ENCODE measurements around the gene SAC3D1.
"Not testable (repeated sequence)": the region's sequence is repeated elsewhere in the genome, so short reads cannot be mapped to it uniquely, and the experiment has no call there.

The SAC3D1 gene

DNA sequence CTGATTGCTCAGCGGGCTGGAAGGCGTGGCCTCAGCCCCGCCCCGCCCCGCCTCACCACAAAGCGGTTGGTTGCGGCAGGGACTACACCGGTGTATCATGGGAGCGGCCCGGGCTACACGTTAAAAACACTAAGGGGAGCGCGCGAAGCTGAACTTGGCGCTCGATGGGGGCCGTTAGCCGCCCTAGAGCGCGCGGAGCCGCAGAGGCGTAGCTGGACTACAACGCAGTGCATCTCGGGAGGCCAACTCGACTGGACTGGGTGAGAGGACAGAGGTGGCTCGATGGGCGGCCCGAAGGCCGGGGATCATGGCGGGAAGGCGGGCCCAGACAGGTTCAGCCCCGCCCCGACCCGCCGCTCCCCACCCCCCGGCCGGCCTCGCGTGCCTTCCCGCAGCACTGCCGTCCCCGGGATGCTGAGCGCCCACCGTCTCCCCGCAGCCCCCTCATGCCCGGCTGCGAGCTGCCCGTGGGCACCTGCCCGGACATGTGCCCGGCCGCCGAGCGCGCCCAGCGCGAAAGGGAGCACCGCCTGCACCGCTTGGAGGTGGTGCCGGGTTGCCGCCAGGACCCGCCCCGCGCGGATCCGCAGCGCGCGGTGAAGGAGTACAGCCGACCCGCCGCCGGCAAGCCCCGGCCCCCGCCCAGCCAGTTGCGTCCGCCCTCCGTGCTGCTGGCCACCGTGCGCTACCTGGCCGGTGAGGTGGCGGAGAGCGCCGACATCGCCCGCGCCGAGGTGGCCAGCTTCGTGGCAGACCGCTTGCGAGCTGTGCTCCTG is at the start of gene SAC3D1:
Gene SAC3D1, plus strand, starts transcription at position 364 of the 776 bp plus-strand sequence. Its CDS starts 83 bp downstream, at position 447.
- peak; percentile 71 to 75 for DNase-seq (ENCODE audit: low read depth in 1 of 2, low spot score in 1 of 2)

DNA sequence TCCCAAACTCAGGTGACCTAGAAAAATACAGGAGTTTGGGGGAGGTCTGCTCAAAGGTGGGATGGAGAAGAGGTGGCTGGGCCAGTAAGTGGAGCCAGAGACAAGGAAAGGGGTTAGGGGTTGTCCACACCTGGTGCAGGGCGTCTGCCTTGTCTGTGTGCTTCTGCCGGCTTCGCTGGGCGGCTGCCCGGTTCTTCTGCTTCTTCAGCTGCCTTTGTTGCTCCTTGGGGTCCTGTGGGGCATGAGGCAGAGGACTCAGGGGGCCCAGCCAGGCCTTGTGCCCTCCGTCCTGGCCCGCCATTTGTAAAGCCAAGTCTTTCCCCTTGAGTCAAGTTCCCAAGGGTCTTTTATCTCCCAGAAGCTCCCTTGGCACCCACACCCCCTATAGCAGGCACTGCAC is 46.7 kb upstream of the SAC3D1 start:
- no peak for DNase-seq (ENCODE audit: low read depth in 1 of 2, low spot score in 1 of 2)

DNA sequence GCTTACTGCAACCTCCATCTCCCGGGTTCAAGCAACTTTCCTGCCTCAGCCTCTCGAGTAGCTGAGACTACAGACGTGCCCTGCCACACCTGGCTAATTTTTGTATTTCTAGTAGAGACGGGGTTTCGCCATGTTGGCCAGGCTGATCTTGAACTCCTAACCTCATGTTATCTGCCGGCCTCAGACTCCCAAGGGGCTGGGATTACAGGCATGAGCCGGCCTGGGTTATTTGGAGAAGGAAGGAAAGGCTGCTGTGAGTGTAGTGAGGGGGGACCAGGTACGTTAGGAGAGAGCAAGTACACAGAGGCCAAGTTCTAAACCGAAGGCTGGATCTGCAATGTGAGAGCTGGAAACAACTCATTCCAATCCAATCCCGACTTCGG is 44.7 kb upstream of the SAC3D1 start:
- DNase-seq (ENCODE audit: low read depth in 1 of 2, low spot score in 1 of 2): no peak

DNA sequence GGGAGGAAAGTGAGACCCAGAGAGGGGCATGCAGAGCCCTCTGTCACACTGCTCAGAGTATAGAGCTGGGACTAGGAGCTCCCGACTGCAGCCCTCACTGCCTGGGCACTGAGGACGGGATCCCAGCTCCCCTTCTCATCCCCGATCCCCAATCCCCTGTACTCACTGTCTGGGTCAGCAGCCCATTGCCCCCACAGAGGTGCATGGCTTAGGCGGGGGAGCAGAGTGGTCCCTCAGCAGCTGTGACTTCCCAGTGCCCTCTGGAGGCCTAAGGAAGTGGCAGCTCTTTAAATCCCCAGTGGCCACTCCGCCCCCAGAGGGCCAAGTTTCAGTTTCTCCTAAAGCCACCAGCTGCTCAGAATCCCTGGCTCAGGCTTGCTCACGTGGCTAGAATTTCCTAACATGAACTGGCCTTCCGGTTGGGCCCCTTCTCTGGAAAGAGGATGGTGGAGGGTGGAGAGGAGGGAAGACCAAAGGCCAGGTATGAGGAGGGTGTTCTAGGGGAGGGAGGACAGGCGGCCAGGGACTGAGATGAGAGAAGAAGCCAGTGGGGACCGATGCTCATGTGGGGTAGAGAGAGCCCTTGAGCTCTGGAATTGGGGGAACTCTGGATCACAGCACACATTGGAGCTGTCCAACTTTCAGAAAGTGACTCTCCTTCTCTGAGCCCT is 44.2 kb upstream of the SAC3D1 start, which contains the start of gene BATF2:
Gene BATF2, minus strand, starts transcription at position 262 of the 671 bp plus-strand sequence. Its CDS starts 57 bp downstream, at position 205.
- DNase-seq (ENCODE audit: low read depth in 1 of 2, low spot score in 1 of 2): no peak

DNA sequence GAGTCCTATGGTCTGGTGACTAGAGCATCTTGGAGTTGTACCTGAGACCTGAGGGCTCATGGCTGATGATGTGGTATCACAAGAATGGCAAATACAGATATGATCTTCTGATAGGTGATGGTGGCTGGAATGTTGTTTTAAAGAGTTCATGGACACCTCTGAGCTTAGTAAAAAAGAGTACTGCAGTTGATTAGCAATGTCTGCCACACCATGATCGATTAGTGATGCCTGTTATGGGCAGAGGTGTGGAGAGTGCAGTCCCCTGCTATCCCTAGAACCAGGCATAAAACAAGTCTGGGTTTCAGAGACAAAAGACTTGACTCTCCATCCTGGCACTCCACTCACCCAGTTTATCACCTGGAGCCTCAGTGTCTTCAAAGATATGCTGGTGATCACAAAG is 42.9 kb upstream of the SAC3D1 start:
- DNase-seq (ENCODE audit: low read depth in 1 of 2, low spot score in 1 of 2): no peak

DNA sequence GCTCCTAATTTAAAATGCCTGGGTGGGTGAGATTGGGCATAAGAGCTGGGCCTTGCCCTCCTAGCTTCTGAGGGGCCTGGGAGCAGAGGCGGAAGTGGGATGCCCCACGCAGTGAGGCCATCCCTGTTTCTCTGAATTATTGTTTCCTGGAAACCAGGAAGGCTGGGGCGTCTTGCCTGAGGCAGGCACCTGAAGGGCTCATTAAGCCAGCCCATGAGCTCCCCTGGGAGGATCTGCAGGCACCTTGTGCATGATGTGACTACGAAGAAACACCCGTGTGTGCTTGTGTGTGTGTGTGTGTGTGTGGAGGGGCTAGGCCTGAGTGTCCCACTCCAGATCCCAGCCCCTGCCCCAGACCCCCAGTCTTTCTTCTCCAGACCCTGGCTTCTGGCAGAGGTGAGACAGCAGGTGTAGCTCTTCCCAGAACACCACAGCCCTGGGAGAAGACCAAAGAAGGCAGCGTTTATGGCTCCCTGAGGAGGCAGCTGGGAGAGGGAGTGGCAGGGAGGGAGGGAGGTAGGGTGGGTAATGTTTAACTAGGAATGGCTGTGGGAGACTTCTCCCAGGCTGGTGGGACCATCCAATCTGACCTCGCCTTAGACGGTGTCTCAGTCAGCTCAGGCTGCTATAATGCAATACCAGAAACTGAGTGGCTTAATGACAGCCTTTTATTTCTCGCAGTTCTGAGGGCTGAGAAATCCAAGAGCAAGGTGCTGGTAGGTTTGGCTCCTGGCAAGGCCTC is 42.1 kb upstream of the SAC3D1 start:
- no peak for DNase-seq (ENCODE audit: low read depth in 1 of 2, low spot score in 1 of 2)

DNA sequence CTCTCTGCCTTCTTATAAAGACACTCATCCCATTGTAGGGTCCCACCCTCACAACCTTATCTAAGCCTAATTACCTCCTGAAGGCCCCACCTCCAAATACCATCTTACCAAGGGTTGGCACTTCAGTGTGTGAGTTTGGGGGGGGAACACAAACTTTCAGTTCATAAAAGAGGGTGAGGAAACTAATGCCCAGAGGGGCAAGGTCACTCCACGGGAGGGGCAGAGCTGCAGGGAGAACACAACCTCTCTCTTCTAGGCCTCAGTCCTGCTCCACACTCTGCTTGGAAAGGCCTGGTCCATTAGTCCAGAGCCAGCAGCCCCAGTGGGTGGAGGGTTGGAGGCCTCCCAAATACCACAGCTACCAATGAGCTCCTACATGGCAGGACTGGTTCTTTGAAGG is 41.5 kb upstream of the SAC3D1 start:
- no peak for DNase-seq (ENCODE audit: low read depth in 1 of 2, low spot score in 1 of 2)

DNA sequence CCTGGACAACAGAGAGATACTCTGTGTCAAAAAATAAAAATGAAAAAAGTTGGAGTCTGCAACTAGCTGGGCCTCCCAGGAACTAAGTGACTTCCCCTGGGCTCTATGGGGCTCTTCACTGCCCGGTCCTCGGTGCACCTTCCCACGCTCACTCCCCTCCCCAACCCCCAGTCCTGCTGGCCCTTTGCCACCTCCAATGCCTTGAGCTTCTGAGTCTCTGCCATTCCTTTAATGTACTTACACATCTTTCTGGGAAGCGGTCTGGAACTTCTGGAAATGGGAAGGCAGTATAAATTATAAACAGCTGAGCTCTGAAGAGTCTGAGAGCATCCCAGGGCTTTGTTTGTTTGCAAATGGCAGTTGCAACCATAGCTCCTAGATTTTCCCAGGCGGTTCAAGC is 38.3 kb upstream of the SAC3D1 start:
- DNase-seq (ENCODE audit: low read depth in 1 of 2, low spot score in 1 of 2): no peak

DNA sequence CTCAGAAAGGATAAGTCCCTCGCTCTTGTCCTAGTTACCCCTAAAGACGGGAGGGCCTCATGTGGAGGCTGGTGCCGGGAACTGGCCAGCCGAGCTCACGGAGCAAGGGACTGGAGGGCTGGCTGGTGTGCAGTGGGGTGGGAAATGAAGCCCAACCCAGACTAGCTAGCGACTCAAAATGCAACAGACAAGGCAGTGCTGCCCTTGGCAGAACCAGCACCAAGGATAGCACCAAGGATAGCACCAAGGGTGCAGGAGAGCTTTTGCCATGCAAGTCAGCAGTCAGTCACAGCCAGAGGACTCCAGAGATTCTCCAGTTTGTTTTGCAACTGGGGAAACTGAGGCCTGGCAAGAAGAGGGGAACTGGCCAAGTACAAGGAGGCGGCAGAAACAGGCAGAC is 37.7 kb upstream of the SAC3D1 start:
- DNase-seq (ENCODE audit: low read depth in 1 of 2, low spot score in 1 of 2): no peak

DNA sequence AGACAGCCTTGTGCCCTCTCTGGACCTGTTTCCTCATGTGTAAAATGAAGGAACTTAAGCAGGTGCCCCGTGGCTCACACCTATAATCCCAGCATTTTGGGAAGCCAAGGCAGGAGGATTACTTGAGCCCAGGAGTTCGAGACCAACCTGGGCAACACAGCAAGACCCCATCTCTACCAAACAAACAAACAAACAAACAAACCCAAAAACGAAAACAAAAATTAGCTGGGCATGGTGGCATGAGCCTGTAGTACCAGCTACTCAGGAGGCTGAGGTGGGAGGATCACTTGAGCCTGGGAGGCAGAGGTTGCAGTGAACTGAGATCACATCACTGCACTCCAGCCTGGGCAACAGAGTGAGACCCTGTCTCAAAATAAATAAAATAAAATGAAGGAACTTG is 37.0 kb upstream of the SAC3D1 start:
- not testable (repeated sequence) for DNase-seq (ENCODE audit: low read depth in 1 of 2, low spot score in 1 of 2)

DNA sequence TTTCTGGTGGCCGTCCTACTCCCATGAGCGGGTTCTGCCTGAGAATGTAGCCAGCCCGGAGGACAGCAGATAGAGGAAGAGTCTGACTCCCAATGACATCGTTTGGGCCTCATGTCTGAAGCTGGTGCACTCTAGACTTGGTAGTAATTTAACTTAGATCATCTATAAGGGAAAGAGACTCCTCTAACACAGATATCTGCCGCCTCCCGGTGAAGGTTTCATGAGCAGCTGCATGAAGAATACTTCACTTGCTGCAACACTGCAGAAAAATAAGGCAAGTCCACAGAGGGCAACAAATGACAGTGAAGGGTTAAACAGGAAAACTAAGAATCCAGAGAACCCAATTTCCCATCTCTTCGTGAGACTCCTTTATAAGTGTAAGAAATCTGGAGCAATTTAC is 33.0 kb upstream of the SAC3D1 start:
- no peak for DNase-seq (ENCODE audit: low read depth in 1 of 2, low spot score in 1 of 2)

DNA sequence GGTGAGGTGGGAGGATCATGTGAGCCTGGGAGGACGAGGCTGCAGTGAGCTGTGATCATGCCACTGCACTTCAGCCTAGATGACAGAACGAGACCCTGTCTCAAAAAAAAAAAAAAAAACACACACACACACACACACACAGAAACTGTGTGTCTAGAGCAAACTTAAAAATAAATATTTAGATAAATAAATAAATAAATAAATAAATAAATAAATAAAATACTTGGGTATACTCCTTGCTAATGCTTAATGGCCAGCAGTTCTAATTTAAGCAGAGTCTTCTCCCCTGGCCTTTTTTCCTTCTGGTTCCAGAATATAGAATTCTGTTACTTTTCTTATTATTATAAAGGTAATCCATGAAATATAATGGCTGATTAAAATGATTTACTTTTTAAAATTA is 32.1 kb upstream of the SAC3D1 start:
- DNase-seq (ENCODE audit: low read depth in 1 of 2, low spot score in 1 of 2): no peak

DNA sequence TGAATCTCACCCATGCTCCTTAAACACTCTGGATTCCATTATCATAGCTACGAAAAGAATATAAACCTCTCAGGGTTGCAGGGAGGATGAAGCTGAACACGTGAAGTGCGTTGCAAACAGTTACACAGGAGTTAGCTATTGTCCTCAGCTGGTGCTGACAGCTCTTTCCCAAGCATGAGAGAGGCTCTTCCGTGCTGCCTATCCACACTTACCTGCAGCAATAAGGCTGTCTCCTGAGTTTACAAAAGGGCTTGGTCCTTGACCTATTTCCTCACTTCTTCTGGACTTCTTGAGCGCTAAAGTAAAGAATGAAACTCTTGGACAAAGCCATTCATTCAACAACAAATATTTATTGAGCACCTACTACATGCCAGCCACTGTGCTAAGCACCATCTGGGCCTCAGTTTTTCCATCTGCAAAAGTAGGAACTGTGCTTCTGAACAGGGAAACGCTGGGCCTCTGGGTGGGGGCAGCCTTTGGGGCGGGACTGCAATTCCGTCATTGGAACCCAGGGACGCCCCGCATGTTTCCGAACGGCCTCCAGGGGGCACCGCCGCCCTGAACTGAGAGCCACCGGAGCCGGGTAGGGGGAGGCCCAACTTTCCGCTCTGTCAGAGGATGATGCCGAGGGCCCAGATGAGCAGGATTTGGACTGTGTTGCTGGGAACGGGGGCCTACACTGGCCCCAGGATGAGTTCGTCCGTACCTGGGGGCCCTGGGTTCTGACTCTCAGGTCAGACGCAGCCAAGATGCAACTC is 27.7 kb upstream of the SAC3D1 start:
- peak; percentile 83 for DNase-seq (ENCODE audit: low read depth in 1 of 2, low spot score in 1 of 2)

DNA sequence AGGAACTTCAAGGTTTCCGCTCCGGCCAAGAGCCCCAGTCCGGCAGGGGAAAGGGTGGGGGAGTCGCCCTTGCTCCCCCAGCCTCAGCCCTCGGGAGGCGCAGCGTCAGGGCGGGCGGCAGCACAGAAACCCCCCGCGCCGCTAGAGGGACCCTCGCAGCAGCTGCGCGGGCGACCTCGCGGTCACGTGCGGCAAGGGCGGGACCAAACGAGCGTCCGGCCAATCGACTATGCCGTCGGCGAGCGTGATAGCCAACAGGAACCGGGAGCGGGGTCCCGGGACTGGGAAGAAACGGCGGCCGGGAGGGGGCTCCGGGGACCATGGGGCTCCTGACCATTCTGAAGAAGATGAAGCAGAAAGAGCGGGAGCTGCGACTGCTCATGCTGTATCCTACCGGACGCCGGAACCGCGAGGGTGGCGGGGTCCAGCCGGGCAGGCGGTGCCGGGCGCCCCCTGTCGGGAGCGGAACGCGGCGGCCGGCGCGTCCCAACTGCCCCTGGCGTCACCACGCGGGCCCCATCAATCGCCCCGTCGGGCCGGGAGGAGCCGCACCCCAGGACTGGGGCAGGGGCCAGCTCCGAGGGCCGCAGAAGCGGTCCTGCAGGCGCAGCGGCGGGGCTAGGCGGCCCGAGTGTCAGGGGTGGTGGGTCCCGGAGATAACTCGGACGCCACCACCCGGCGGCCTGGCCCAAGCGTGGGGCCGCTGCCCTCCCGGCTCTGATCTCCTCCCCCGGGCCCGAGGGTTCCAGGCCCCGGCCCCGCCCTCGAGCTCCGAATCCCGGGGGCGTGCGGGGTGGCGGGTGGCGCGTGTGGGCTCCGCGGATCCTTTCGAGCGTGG is 26.9 kb upstream of the SAC3D1 start, which contains the start of gene ARL2:
Gene ARL2, plus strand, starts transcription at position 273 of the 838 bp plus-strand sequence. Its CDS starts 48 bp downstream, at position 321.
- DNase-seq (ENCODE audit: low read depth in 1 of 2, low spot score in 1 of 2): peak; percentile 71 to 74

DNA sequence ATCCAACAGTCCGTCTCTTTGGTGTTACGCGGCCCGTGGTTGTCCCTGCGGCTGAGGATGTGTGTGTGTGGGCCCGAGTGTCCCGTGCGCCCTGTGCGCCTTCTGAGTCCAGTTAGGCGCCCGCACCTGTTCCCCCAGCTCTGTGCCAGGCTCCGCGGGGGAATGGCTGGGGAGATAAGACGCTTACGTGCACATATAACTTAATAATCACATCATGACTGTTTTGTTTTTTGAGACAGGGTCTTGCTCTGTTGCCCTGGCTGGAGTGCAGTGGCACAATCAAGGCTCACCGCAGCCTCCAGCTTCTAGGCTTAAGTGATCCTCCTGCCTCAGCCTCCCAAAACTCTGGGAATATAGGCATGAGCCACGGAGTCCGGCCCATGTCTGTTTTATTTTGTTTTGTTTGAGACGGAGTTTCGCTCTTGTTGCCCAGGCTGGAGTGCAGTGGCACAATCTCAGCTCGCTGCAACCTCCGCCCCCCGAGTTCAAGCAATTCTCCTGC is 26.2 kb upstream of the SAC3D1 start:
- DNase-seq (ENCODE audit: low read depth in 1 of 2, low spot score in 1 of 2): no peak

DNA sequence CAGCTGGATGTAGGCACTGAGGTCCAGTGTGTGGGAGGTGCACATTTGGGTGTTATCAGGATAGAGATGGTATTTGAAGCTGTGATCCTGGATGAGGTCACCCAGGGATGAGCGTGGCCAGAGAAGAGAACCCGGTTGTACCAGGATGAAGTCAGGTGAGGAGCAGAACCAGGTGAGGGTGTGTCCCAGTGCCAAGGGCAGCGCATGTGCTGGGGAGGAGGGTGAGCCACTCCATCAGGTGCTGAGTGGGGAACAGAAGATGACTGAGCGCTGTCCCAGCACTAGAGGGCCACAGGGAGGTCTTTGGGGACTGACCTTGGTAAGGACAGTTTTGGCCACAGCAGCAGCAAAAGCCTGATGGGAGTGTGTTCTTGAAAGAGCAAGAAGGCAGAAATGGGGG is 24.3 kb upstream of the SAC3D1 start:
- DNase-seq (ENCODE audit: low read depth in 1 of 2, low spot score in 1 of 2): no peak

DNA sequence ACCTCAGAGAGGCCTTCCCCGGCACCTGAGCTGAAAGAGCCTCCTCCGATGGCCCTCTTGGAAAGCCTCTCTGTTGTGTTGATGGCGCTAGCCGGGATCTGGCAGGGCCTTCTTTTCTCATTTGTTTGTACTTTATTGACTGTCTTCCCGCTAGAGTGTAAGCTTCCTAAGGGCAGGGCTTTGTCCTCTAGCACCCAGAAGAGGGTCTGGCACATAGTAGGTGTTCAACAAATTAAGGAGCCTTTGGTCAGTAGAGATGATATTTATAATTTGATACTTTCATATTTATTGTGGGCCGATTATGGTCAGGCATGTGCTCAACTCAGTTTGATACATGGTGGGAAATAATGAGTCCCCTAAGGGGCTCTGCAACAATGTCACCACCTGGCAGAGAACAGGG is 23.1 kb upstream of the SAC3D1 start:
- DNase-seq (ENCODE audit: low read depth in 1 of 2, low spot score in 1 of 2): no peak

DNA sequence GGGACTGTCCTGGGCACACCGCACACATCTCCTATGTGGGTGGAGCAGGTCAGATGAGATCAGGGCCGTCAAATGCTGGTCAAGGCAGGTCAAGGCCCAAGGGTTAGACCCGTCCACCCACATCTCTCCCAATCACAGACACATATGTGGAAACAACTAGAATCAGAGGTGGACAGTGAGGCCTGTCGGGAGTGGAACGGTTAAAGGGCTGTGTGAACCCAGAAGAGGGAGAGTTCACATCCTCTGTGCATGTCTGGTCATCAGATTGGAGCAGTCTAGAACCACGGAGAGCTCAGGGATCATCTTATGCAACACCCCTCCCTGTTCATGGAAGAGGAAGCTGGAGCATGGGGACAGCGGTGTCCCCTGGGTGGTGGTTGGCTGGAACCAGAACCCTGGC is 21.2 kb upstream of the SAC3D1 start:
- DNase-seq (ENCODE audit: low read depth in 1 of 2, low spot score in 1 of 2): no peak

DNA sequence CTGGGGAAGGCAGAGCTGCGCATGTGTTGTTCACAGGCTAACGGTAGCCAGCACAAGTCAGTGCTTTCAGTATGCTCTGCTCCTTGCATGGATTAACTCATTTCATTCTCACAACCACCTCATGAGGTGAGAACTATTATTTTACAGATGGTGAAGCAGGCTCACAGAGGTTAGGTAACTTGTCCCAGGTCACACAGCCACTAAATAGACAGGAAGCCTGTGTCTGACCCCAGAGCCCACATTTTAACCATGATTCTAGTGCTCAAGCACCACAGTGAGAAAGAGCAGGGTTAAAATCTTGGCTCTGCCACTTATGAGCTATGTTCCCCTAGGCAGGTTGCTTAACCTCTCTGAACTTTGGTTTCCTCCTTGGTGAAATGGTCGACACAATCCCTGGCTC is 20.0 kb upstream of the SAC3D1 start:
- DNase-seq (ENCODE audit: low read depth in 1 of 2, low spot score in 1 of 2): no peak

DNA sequence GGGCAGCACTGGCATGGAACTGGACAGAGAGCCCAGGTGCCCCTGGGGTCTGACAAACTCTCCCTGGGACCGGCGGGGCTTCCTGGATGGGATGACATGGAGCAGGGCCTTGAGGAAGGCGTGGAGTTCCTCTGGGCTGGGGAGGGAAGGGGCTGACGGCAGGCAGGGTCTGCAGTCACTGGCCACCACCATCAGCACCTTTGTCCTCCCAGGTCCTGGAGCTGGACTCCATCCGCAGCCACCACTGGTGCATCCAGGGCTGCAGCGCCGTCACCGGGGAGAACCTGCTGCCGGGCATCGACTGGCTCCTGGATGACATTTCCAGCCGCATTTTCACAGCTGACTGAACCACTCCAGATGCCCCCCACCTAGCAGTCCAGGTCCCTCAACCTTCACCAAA is 19.5 kb upstream of the SAC3D1 start:
- DNase-seq (ENCODE audit: low read depth in 1 of 2, low spot score in 1 of 2): no peak

Measured in stimulated activated CD4-positive, alpha-beta T cell treated with anti-CD3 and anti-CD28 coated beads, Interleukin-15, amount 100 ng/mL, for 1 hour (primary cell).